ENCODE measurements around the gene P2RY8.

The P2RY8 gene

DNA sequence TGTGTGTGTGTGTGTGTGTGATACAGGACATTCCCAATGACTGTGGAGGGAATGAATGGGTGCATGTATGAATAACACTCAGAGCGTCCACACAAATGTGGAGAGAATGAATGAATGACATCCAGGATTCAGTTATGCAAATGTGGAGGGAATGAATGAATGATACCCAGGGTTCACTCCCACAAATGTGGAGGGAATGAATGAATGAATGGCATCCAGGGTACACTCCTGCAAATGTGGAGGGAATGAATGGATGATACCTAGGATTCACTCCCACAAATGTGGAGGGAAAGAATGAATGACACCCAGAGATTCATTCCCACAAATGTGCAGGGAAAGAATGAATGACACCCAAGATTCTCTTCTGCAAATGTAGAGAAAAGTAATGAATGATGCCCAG lies 48.2 kb downstream of the P2RY8 start:
- Histone ChIP-seq H3K9me3 (no peaks in the 10 kb centered on the region), H3K4me3 (ENCODE audit: low read depth in 1 of 2, low read length in 1 of 2) (no peak overlapping the region), H3K36me3 (peaks cover 17% of the 10 kb centered on the region), H3K27ac (no peak overlapping the region), H3K4me1 (ENCODE audit: control insufficient read depth in 1 of 2, insufficient read depth in 1 of 2, low read depth in 1 of 2, low read length in 1 of 2) (peaks cover 19 to 22% of the 10 kb centered on the region in 2 experiments), H3K27me3 (no peaks in the 10 kb centered on the region)
- TF ChIP-seq, protein P1, sequence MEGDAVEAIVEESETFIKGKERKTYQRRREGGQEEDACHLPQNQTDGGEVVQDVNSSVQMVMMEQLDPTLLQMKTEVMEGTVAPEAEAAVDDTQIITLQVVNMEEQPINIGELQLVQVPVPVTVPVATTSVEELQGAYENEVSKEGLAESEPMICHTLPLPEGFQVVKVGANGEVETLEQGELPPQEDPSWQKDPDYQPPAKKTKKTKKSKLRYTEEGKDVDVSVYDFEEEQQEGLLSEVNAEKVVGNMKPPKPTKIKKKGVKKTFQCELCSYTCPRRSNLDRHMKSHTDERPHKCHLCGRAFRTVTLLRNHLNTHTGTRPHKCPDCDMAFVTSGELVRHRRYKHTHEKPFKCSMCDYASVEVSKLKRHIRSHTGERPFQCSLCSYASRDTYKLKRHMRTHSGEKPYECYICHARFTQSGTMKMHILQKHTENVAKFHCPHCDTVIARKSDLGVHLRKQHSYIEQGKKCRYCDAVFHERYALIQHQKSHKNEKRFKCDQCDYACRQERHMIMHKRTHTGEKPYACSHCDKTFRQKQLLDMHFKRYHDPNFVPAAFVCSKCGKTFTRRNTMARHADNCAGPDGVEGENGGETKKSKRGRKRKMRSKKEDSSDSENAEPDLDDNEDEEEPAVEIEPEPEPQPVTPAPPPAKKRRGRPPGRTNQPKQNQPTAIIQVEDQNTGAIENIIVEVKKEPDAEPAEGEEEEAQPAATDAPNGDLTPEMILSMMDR (IDR thresholded peaks at IDR 0.05): no peak

DNA sequence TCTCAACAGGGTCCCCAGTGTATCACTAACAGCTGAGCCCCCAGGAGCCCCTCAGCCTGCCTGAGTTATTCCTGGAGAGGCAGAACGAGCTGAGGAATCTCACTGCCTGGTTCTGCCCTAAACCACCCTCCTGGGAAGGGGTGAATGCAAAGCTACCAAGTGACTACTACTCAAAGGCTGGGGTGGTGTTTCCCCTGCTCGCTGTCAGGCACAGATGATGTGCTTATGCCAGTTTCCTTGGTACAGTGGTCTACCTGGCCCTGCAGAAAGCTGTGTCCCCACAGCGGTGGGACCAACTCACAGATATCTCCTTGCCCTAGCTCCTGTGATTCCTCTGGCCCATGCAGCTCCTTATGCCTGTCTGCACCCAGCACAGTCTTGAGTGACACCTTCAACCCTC lies 48.8 kb downstream of the P2RY8 start:
- H3K27me3 ChIP-seq: no peaks in the 10 kb centered on the region
- H3K36me3 ChIP-seq: peaks cover 17% of the 10 kb centered on the region
- no peak overlapping the region for H3K27ac ChIP-seq
- TF ChIP-seq, protein P1 (IDR thresholded peaks at IDR 0.05): no peak
- H3K4me1 ChIP-seq (ENCODE audit: control insufficient read depth in 1 of 2, insufficient read depth in 1 of 2, low read depth in 1 of 2, low read length in 1 of 2): peaks cover 21 to 24% of the 10 kb centered on the region in 2 experiments
- no peak overlapping the region for H3K4me3 ChIP-seq (ENCODE audit: low read depth in 1 of 2, low read length in 1 of 2)
- H3K9me3 ChIP-seq: no peaks in the 10 kb centered on the region

DNA sequence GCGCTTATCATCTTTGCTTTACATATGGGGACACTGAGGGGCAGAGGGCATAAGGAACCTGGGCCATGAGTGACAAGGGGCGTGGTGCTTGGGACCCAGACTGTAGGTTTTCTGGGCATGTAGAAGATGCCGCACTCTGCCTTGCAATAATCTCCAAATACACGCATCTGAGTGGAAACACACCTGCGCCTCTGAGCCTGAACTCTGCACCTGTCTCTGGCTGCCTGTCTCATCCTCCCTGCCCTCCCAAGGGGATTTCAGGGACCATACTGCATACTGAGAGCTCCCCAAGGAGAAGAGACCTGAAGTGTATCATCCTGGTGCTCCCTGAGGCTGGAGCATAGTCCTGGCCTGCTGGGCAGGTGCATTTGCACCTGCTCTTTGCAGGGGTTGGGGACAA lies 49.6 kb downstream of the P2RY8 start:
- H3K27ac ChIP-seq: no peak overlapping the region

DNA sequence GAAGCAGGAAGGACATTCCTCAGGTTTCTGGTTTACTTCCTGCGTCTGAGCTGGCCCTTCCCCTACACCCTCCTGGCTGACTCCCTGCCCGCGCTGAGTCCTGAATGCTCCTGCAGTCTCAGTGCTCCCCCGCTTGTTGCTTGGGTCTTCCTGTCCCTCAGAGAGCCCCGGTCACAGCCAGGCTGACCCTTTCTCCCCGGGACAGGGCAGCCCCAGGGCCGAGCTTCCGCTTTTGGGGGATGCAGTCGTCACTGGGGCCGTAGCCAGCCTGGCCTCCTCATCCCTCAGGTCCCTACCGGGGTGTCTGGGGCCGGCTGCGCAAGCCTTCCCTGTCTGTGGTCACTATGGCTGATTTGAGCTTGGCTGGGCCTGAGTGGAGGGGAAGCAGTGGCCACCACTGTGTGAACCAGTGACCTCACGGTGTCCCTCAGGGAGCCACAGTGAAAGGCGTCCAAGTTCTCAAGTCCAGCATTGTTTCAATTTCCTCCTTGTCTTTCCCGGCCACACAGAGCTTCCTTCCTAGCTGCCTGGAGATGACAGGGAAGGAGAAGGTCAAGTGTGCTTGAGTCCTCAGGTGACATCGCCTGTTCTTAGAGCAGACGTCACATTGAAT lies 50.1 kb downstream of the P2RY8 start:
- Histone ChIP-seq H3K36me3 (peaks cover 15% of the 10 kb centered on the region), H3K27ac (peak overlapping the region; percentile 54), H3K4me3 (ENCODE audit: low read depth in 1 of 2, low read length in 1 of 2) (no peak overlapping the region), H3K27me3 (no peaks in the 10 kb centered on the region), H3K9me3 (no peaks in the 10 kb centered on the region), H3K4me1 (ENCODE audit: control insufficient read depth in 1 of 2, insufficient read depth in 1 of 2, low read depth in 1 of 2, low read length in 1 of 2) (peaks cover 30 to 33% of the 10 kb centered on the region in 2 experiments)
- TF ChIP-seq, protein P1 (IDR thresholded peaks at IDR 0.05): no peak

More for the DNA sequence above, 49.6 kb downstream of the P2RY8 start:
- Histone ChIP-seq H3K36me3 (peaks cover 17% of the 10 kb centered on the region), H3K9me3 (no peaks in the 10 kb centered on the region), H3K4me1 (ENCODE audit: control insufficient read depth in 1 of 2, insufficient read depth in 1 of 2, low read depth in 1 of 2, low read length in 1 of 2) (peaks cover 25 to 27% of the 10 kb centered on the region in 2 experiments), H3K27me3 (no peaks in the 10 kb centered on the region), H3K4me3 (ENCODE audit: low read depth in 1 of 2, low read length in 1 of 2) (no peak overlapping the region)
- TF ChIP-seq, protein P1 (IDR thresholded peaks at IDR 0.05): no peak

DNA sequence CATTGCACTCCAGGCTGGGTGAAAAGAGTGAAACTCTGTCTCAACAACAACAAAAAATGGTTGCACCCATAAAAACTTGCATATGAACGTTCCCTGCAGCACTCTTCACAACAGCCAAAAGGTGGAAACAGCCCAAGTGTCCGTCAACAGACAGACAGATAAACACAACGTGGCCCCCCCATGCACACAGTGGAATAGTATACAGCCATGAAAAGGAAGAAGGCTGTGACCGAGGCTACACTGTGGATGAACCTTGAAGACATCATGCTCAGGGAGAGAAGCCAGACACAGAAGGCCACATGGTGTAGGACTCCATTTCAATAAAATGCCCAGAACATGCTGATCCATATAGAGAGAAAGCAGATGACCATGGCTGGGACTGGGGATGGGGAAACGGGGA lies 50.8 kb downstream of the P2RY8 start:
- no peaks in the 10 kb centered on the region for H3K27me3 ChIP-seq
- TF ChIP-seq, protein P1 (IDR thresholded peaks at IDR 0.05): no peak
- H3K36me3 ChIP-seq: peaks cover 13% of the 10 kb centered on the region
- peak overlapping the region; percentile 54 for H3K27ac ChIP-seq
- no peaks in the 10 kb centered on the region for H3K9me3 ChIP-seq
- no peak overlapping the region for H3K4me3 ChIP-seq (ENCODE audit: low read depth in 1 of 2, low read length in 1 of 2)
- H3K4me1 ChIP-seq (ENCODE audit: control insufficient read depth in 1 of 2, insufficient read depth in 1 of 2, low read depth in 1 of 2, low read length in 1 of 2): peaks cover 37 to 39% of the 10 kb centered on the region in 2 experiments

Measured in neutrophil (primary cell).